NCI-H2107 (cell line): Measurements from ENCODE around the gene RNPC3.
"Not testable (repeated sequence)": the region's sequence is repeated elsewhere in the genome, so short reads cannot be mapped to it uniquely, and the experiment has no call there.

ENCODE experiments used
- DNase-seq: peaks from one replicate; lab custom pipeline; 2025; lab: John Stamatoyannopoulos, UW

RNPC3 gene

DNA sequence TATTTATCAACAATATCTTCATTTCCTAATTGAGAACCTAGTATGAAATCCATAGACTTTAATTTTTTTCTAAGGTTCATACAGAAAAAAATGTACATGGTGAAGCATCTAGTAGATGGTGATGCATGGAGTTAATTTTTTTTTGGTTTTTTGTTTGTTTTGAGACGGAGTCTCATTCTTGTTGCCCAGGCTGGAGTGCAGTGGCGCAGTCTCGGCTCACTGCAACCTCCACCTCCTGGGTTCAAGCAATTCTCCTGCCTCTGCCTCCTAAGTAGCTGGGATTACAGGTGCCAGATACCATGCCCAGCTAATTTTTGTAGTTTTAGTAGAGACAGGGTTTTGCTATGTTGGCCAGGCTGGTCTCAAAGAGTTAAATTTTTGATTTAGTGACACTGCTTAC is 35.6 kb downstream of the RNPC3 start:
- not testable (repeated sequence) for DNase-seq

DNA sequence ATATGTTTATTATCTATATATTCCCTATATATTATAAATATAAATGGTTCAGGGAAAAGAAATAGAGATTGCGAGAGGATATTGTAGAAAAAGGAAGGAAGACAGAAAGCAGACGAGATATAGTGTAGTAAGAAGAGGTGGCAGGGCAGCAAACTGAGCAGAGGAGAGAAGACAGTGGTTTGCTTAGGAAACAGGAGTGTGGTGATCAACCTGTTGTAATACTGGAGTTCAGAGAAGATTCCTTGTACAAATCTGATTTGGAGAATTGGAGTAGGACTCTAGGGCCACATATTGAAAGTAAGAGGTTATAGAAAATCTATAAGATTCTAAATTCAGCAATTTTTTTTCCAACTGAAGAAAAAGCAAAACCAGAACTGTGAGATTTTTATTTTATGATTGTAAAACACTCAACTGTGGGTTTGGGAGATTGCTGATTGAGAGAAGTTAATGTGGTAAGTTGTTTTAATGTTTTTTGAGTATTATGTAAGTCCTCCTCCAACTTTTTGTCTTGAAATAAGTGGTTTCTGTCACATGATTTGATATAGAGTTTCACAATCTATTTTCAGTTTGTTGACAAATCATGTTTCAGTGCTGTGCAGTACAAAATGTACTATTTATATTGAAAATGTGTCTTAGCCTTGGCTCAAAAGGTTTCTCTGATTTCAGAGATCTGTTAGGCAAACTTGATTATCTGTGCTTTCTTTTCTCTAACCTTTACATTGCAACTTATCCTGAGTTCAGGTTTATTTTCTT is 36.3 kb downstream of the RNPC3 start:
- no peak for DNase-seq

DNA sequence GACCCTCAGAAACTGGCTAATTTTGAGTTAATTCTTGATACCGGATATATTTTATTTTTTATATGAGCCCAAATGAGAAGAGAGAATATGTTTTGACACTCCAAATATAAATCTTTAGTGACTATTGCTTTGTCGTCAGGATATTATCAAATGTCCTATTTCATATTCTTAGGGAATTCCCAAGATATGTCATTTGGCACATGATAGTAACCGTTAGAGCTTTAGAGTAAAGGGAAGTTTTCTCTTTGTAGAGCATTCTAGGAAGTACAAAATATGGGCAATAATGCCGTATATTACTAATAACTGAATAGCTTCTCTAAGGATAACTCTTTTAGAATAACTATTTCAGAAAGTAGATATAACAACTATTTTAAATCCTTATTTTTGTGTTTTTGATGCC is 37.6 kb downstream of the RNPC3 start:
- DNase-seq, result no peak

DNA sequence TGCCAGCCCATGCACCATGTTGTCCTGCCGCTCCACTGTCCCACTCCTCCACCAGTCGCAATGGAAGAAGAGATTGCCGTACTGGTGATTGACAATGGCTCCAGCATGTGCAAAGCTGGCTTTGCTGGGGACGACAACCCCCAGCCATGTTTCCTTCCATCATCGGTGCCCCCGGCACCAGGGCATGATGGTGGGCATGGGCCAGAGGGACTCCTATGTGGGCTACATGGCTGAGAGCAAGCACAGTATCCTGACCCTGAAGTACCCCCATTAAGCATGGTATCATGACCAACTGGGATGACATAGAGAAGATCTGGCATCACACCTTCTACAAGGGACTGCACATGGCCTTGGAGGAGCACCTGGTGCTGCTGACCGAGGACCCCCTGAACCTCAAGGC is 44.0 kb downstream of the RNPC3 start:
- no peak for DNase-seq

DNA sequence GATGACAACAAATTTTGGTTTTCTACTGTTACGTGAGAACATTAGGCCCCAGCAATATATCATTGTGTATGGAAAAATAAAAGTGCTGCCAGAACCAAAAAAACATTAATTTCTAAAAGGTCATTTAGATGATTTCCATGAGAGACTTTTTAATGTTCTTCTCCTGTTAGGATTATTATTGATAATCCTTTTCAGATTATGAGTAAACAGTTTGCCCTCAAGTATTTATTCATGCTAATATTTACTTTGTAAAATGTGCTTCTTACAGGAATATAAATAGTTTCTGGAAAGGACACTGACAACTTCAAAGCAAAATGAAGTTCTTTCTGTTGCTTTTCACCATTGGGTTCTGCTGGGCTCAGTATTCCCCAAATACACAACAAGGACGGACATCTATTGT is 45.8 kb downstream of the RNPC3 start, which contains the start of gene AMY2B:
AMY2B (plus strand) TSS at position 301 of the 400 bp plus-strand sequence; CDS start at position 315, 14 bp downstream.
- not testable (repeated sequence) for DNase-seq

DNA sequence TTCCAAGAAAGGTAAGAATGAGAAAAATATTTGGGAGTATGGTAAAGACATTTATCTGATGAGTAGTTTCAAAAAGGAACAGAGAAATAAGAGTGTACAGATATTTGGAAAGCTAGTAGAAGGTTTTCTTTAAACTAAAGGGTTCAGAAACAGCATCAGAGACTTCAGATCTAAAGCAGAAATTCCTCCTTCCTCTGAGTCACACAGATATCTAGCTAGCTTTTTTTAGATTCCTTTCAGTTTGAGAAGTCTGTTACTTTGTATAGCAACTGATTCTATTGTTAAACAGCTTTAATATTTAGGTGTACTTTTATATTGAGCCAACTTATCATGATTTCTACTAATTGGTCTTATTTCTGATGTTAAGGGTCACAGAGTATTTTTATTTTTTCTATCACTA is 50.6 kb downstream of the RNPC3 start:
- no peak for DNase-seq

DNA sequence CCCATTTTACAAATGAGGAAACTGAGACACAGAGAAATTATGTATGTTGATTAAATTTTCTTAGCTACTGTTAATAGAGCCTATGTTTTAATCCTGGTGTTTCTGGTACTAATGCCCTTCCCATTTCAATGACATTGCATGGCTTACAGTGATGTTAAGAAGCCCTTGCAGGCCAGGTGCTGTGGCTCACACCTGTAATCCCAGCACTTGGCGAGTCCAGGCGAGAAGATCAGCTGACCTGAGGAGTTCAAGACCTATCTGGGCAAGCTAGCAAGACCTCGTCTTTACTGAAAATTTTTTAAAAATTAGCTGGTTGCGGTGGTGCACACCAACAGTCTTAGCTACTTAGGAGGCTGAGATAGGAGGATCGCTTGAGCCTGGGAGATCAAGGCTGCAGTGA is 51.3 kb downstream of the RNPC3 start:
- DNase-seq, result not testable (repeated sequence)

DNA sequence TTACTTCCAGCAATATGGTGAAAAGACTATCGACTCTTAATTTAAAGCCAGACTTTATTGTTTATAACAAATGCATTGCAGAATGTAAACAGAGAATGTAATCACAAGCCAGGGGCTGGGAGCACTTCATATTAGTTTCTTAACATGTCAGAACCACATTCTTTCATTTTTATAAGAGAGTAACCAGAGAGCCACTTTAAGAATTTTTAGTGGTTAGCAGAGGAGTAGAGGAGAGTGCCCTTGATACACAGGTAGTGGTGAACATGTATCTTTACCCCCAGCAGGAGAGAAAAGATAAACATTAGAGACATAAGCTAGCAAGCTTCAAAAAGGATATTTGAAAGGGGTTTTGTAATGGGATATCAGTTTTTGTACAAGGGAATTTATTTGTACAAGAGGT is 57.0 kb downstream of the RNPC3 start:
- no peak for DNase-seq

DNA sequence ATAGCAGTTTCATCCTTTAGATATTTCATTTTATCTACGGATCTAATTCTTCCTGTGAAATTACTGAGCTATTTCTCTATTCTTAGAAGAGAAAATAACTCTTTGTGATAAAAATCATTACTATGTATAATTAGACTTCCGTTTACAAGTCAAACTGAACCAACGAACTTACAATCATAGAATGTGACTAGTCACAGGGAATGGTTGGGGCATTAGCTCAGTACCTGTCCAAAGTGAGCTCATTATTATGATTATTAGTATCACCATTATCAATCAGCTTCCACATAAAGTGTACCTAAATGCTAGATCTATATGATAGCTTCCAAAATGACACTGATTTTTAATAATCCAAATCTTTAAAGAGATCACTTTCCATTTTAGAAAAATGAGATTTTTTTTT is 58.4 kb downstream of the RNPC3 start:
- no peak for DNase-seq

DNA sequence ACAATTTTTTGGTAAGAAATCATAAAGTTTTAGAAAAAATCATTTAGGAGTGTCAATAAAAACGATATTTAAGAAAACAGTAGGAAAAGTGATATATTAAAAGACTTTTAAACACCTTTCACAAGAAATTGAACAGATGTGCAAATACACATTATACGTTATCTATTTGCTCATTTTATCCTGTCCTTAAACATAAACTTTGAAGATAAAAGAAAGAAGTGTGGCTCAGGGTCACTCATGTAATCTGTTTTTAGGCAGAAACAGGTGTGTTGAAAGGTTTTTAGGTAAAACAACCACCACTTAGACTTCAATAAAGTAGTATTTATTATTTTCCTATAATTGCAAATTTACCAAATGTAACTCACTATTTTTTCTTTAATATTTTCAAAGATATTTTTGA is 59.0 kb downstream of the RNPC3 start:
- no peak for DNase-seq

DNA sequence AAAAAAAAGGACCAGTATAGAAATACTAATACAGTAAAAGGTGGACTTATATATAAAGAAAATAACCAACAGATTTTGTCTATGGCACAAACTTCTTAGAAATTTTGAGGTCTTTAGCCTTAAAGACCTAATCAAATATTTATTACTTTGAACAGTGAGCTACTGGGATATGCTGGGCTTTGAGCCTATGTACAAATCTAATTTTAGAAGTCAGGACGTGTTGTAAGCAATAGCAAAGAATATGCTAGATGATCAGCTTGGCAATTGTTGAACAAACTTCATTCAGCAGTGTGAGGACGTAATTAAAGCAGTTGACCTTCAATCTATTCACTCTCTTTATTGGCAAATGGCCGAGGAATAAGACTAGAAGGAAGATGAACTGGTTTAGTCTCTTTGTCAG is 77.2 kb downstream of the RNPC3 start:
- not testable (repeated sequence) for DNase-seq
